ENCODE measurements around the gene SAFB. TPM values are rescaled to one million over a fixed set of nuclear protein-coding genes. Genes with fewer than 3 reads are reported as not detected.
"Not testable (repeated sequence)": the region's sequence is repeated elsewhere in the genome, so short reads cannot be mapped to it uniquely, and the experiment has no call there.

Gene SAFB
- total RNA-seq, 1 donor from 2014 or later: 77.9 TPM

GRCh38 chr19:5682107-5682482, 59.2 kb downstream of the SAFB start:
- DNase-seq (ENCODE audit: extremely low read depth, low read depth, low spot score): no peak

- DNase-seq (ENCODE audit: extremely low read depth, low read depth, low spot score): no peak
These were observed 60.4 kb downstream of the SAFB start for GRCh38 chr19:5683177-5683886.

- DNase-seq (ENCODE audit: extremely low read depth, low read depth, low spot score): no peak
These were observed 62.0 kb downstream of the SAFB start for GRCh38 chr19:5684694-5685430.

- DNase-seq (ENCODE audit: extremely low read depth, low read depth, low spot score): no peak
These were observed 63.4 kb downstream of the SAFB start for GRCh38 chr19:5686326-5686646.

- peak; percentile 34 for DNase-seq (ENCODE audit: extremely low read depth, low read depth, low spot score)
These were observed 63.9 kb downstream of the SAFB start for GRCh38 chr19:5686647-5687359.

- no peak for DNase-seq (ENCODE audit: extremely low read depth, low read depth, low spot score)
These were observed 64.7 kb downstream of the SAFB start for GRCh38 chr19:5687360-5688198.

GRCh38 chr19:5688262-5688881, 65.5 kb downstream of the SAFB start:
- not testable (repeated sequence) for DNase-seq (ENCODE audit: extremely low read depth, low read depth, low spot score)

GRCh38 chr19:5690125-5690954, 67.5 kb downstream of the SAFB start, which contains the start of gene RPL36:
Gene RPL36 (plus strand): TSS chr19:5690295. CDS start chr19:5690508, 213 bp downstream.
- peak; percentile 78 for DNase-seq (ENCODE audit: extremely low read depth, low read depth, low spot score)

- no peak for DNase-seq (ENCODE audit: extremely low read depth, low read depth, low spot score)
These were observed 68.3 kb downstream of the SAFB start for GRCh38 chr19:5690955-5691821.

GRCh38 chr19:5691822-5692722, 69.2 kb downstream of the SAFB start:
- no peak for DNase-seq (ENCODE audit: extremely low read depth, low read depth, low spot score)

GRCh38 chr19:5692723-5693194, 69.9 kb downstream of the SAFB start:
- no peak for DNase-seq (ENCODE audit: extremely low read depth, low read depth, low spot score)

GRCh38 chr19:5693195-5694166, 70.6 kb downstream of the SAFB start:
- no peak for DNase-seq (ENCODE audit: extremely low read depth, low read depth, low spot score)

- DNase-seq (ENCODE audit: extremely low read depth, low read depth, low spot score): no peak
These were observed 71.5 kb downstream of the SAFB start for GRCh38 chr19:5694167-5694955.

GRCh38 chr19:5694956-5695648, 72.2 kb downstream of the SAFB start:
- DNase-seq (ENCODE audit: extremely low read depth, low read depth, low spot score): no peak

- DNase-seq (ENCODE audit: extremely low read depth, low read depth, low spot score): no peak
These were observed 72.8 kb downstream of the SAFB start for GRCh38 chr19:5695649-5696195.
